HUES48 (cell line): ENCODE data around the gene TYSND1.
A peak's percentile ranks its signal among the peaks of the same experiment; 100 is the strongest.
"Not testable (repeated sequence)": the region's sequence is repeated elsewhere in the genome, so short reads cannot be mapped to it uniquely, and the experiment has no call there.

Source experiments
- H3K27ac ChIP-seq: one replicate; pipeline ENCODE4 v1.7.0; 2013; ENCODE audit warnings: low read depth, low read length, inconsistent platforms
- H3K27me3 ChIP-seq: 2 replicates; pipeline ENCODE4 v1.6.1; 2013; ENCODE audit warnings: mild to moderate bottlenecking, low read length; ENCODE audit not compliant: control insufficient read depth, insufficient read depth
- H3K36me3 ChIP-seq: 2 replicates; pipeline ENCODE4 v1.6.1; 2013; ENCODE audit warnings: low read length; ENCODE audit not compliant: control insufficient read depth, insufficient read depth
- H3K4me1 ChIP-seq: 2 replicates; pipeline ENCODE4 v1.6.1; 2013; ENCODE audit warnings: mild to moderate bottlenecking, low read length; ENCODE audit not compliant: control insufficient read depth, insufficient read depth
- H3K4me3 ChIP-seq: 2 replicates; pipeline ENCODE4 v1.5.1; 2013; ENCODE audit warnings: mild to moderate bottlenecking, low read depth, low read length
- H3K9ac ChIP-seq: 2 replicates; pipeline ENCODE4 v1.6.1; 2013; ENCODE audit warnings: mild to moderate bottlenecking, low read depth, low read length, moderate library complexity
- H3K9me3 ChIP-seq: 2 replicates; pipeline ENCODE4 v1.6.1; 2013; ENCODE audit warnings: low read length; ENCODE audit not compliant: control insufficient read depth, insufficient read depth

TYSND1 gene

DNA sequence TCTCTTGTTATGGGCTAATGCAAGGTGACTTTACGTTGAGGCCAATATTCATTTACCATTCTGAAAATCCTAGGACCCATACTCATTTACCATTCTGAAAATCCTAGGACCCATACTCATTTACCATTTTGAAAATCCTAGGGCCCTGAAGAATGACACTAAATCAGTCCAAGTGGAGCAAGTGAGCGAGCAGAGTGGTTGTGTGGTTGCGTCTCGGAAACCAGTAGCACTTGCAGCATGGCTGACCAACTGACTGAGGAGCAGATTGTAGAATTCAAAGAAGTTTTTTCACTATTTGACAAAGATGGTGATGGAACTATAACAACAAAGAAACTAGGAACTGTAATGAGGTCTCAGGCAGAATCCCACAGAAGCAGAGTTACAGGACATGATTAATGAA is 16.9 kb upstream of the TYSND1 start:
- Histone ChIP-seq H3K9me3 (no peaks in the 10 kb centered on the region), H3K27me3 (no peaks in the 10 kb centered on the region), H3K4me1 (peaks cover 8% of the 10 kb centered on the region; the same call in 1 of the 2 replicates), H3K4me3 (no peak overlapping the region), H3K9ac (no peak overlapping the region), H3K36me3 (peaks cover 61% of the 10 kb centered on the region), H3K27ac (no peak overlapping the region)

DNA sequence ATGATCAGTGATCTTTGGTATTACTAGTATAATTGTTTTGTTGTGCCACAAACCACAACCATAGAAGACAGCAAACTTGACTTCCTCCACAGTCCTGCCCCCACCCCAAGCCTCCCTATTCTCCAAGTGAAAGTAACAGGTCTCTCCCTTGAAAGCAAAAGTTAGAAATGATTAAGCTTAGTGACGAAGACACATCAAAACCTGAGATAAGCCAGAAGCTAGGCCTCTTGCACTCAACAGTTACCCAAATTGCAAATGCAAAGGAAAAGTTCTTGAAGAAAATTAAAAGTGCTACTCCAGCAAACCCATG is 16.3 kb upstream of the TYSND1 start:
- Histone ChIP-seq H3K9ac (no peak overlapping the region), H3K36me3 (peaks cover 64% of the 10 kb centered on the region), H3K27me3 (no peaks in the 10 kb centered on the region), H3K9me3 (no peaks in the 10 kb centered on the region), H3K4me3 (no peak overlapping the region), H3K27ac (no peak overlapping the region), H3K4me1 (peaks cover 8% of the 10 kb centered on the region; the same call in 1 of the 2 replicates)

DNA sequence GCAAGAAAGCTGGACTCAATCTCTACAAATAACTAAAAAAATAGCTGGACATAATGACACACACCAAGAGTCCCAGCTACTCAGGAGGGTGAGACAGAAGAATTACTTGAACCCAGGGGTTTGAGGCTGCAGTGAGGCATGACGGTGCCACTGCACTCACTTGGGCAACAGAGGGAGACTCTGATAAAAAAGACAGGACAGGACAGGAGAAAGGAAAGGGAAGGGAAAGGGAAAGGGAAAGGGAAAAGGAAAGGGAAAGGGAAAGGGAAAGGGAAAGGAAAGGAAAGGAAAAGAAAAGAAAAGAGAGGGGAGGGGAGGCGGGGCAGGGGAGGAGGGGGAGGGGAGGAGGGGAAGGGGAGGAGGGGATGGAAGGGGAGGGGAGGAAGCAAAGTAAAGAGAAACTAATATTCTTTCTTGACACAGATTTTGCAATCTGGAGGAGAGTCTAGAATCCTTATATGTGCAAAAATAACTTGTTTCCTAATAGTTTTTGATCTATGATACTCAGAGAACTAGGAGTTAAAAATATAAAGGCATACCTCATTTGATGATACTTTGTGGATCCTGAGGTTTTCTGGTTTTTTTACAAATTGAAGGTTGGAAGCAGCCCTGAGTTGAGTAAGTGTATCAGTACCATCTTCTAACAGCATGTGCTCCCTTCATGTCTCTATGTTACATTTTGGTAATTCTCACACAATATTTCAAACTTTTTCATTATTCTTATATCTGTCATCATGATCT is 15.8 kb upstream of the TYSND1 start:
- Histone ChIP-seq H3K27ac (no peak overlapping the region), H3K9ac (no peak overlapping the region), H3K4me1 (peaks cover 8% of the 10 kb centered on the region; the same call in 1 of the 2 replicates), H3K4me3 (no peak overlapping the region), H3K27me3 (no peaks in the 10 kb centered on the region), H3K9me3 (no peaks in the 10 kb centered on the region), H3K36me3 (peaks cover 66% of the 10 kb centered on the region)

DNA sequence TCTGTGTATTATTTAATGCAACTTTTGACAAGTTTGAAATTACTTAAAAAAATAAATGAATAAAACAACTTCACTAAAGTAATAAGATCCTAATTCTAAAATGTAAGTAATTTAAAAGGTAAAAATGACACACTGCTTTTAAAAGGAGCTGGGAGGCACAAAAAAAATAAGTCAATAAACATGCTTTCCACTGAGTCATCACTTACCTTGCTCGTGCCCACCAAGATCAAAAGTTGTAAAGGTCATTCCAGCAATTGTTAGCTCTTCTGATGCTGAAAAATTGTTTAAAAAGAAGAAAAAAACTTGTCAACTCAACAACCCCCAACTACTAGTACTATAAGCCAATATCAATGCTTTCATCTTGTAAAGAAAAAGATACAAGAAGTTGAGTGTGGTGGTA is 14.3 kb upstream of the TYSND1 start:
- Histone ChIP-seq H3K9me3 (no peaks in the 10 kb centered on the region), H3K4me1 (peaks cover 9% of the 10 kb centered on the region), H3K27me3 (no peaks in the 10 kb centered on the region), H3K27ac (no peak overlapping the region), H3K4me3 (no peak overlapping the region), H3K9ac (no peak overlapping the region), H3K36me3 (peaks cover 75% of the 10 kb centered on the region)

DNA sequence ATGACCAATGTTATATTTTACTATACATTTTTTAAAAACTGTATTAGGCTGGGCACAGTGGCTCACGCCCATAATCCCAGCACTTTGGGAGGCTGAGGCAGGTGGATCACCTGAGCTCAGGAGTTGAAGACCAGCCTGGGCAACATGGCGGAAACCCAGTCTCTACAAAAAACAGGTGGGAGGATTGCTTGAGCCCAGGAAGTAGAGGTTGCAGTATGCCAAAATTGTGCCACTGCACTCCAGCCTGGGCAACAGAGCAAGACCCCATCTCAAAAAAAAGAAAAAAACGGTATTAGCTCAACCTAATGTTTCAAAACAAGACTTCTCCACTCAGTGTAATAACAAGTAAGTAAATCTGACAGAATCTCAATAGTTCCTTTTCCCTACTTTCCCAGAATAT is 12.9 kb upstream of the TYSND1 start:
- Histone ChIP-seq H3K36me3 (peaks cover 78% of the 10 kb centered on the region), H3K4me1 (peaks cover 15% of the 10 kb centered on the region)
- not testable (repeated sequence) for H3K9me3 ChIP-seq, H3K4me3 ChIP-seq, H3K9ac ChIP-seq, H3K27ac ChIP-seq, H3K27me3 ChIP-seq

DNA sequence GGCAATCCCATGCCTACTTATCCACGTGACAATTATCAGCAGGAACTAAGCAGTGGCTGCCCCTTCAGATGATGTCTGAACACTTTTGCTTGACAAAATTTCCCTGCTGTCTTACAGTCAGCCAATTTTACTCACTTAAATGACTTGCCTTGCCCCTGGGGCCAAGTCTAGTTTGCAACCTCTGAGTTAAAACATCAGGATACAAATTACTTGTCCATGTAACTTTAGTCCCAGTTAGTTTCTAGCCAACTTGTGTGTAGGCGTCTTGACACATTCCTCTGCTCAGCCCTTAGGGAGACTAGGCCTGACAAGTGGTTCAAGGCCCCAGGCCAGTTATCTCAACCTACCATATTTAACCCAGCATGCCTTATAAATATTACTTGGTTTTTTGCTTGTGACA is 11.6 kb upstream of the TYSND1 start:
- H3K36me3 ChIP-seq = peaks cover 88% of the 10 kb centered on the region

DNA sequence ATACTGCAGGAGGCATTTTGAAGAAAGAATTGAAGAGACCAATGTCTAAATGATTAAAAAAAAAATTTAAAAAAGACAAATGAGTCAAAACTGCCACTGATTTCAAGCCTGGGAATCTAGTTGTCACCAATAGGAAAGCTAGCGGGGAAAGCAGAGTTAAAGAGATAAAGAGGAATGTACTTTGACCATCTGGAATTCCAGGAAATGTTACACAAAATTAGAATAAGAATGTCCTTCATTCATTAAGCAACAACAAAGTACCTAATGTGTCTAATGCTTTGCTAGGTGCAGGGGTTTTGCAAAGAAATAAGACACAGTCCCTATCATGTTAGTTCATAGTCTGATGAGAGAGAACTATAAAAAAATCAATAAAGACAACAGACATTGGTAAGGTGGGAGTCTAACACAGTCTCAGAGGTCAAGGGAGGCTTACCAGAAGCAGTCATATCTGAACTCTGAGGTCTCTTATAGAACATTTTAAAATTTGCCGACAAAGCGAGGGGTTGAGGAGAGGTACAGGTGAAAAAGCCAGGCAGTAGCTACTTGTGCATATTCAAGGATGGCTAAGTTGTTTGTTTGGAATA is 8.8 kb upstream of the TYSND1 start:
- Histone ChIP-seq H3K27me3 (no peaks in the 10 kb centered on the region), H3K36me3 (peaks cover 98% of the 10 kb centered on the region), H3K27ac (no peak overlapping the region), H3K4me3 (no peak overlapping the region), H3K9me3 (no peaks in the 10 kb centered on the region), H3K4me1 (peaks cover 8% of the 10 kb centered on the region), H3K9ac (no peak overlapping the region)

More for the DNA sequence above, 11.6 kb upstream of the TYSND1 start:
- H3K4me1 ChIP-seq = peaks cover 15% of the 10 kb centered on the region
- no peak overlapping the region for H3K9ac ChIP-seq
- no peaks in the 10 kb centered on the region for H3K9me3 ChIP-seq
- no peaks in the 10 kb centered on the region for H3K27me3 ChIP-seq
- no peak overlapping the region for H3K27ac ChIP-seq
- no peak overlapping the region for H3K4me3 ChIP-seq

DNA sequence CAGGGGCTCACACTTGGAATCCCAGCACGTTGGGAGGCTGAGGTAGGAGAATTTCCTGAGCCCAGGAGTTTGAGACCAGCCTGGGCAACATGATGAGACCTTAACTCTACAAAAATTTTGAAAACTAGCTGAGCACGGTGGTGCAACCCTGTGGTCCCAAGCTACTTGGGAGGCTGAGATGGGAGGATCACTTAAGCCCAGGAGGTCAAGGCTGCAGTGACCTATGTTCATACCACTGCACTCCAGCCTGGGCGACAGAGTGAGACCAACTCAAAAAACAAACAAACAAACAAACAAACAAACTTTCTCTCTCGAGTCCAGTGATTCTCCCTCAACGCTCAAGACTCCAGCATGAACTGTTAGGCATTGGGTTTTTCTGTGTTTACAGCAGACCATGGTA is 2.0 kb upstream of the TYSND1 start:
- peaks cover 16% of the 10 kb centered on the region for H3K4me1 ChIP-seq
- H3K36me3 ChIP-seq = peaks cover 40% of the 10 kb centered on the region
- no peak overlapping the region for H3K27ac ChIP-seq
- H3K9me3 ChIP-seq = no peaks in the 10 kb centered on the region
- no peak overlapping the region for H3K9ac ChIP-seq
- H3K27me3 ChIP-seq = peaks cover 5% of the 10 kb centered on the region; the same call in 1 of the 2 replicates
- H3K4me3 ChIP-seq = no peak overlapping the region

DNA sequence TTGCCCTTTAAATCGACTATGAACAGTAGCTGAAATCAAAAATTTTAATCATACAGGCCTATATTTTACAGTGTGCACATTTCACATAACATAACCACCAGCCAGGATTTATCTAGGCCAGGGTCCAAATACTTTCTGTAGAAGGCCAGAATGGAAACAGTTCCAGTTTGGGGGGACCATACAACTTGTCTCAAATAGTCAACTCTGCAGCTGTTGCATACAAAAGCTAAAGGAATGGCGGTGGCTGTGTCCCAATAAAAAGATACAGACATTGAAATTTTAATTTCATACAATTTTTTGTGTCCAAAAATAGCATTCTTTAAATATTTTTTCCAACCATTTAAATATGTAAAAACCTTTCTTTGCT is 742 bp upstream of the TYSND1 start:
- Histone ChIP-seq H3K4me3 (no peak overlapping the region), H3K27me3 (peaks cover 5% of the 10 kb centered on the region; the same call in 1 of the 2 replicates), H3K9ac (no peak overlapping the region), H3K27ac (peak overlapping the region; percentile 92), H3K9me3 (no peaks in the 10 kb centered on the region), H3K36me3 (peaks cover 27% of the 10 kb centered on the region), H3K4me1 (peaks cover 16% of the 10 kb centered on the region)

DNA sequence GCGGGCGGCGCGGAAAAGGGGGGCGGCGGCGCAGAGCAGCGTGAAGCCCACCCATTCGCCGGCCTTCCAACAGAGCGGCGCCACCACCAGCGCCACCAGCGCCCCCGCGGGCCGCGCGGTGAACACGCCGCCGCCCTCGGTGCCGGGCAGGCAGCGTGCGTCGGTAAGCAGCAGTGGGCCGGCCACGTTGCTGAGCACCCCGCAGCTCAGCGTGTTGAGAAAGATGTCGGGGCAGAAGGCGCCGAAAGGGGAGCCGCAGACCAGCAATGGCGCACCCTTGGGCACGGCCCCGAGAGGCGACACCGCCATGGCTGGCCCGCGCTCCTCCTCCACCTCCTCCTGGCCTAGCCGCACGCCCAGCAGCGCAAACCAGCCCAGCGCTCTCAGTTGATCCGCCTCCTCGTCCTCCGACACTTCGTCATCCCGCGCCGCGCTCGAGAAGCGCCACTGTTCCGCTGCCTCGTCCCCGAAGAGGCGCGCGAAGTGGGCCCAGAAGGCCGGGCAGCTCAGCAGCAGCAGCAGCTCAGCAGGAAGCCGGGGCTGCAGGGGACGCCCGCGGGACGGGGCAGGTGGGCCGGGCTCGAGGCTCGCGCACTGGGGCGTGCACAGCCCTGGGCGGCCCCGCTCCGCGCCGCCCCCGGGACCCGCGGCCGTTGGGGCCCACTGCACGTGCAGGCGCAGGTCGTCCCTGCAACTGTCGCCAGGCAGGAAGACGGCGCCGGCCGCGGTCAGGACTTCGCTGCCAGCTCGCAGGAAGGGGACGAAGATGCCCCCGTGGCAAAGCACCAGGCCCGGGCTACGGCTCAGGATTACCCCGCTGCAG is 623 bp downstream of the TYSND1 start:
- Histone ChIP-seq H3K27ac (peak overlapping the region; percentile 84), H3K36me3 (peaks cover 14% of the 10 kb centered on the region), H3K4me1 (peaks cover 16% of the 10 kb centered on the region), H3K9me3 (no peaks in the 10 kb centered on the region), H3K9ac (peak overlapping the region; percentile 86), H3K27me3 (peaks cover 5% of the 10 kb centered on the region; the same call in 1 of the 2 replicates), H3K4me3 (peak overlapping the region; percentile 87)

DNA sequence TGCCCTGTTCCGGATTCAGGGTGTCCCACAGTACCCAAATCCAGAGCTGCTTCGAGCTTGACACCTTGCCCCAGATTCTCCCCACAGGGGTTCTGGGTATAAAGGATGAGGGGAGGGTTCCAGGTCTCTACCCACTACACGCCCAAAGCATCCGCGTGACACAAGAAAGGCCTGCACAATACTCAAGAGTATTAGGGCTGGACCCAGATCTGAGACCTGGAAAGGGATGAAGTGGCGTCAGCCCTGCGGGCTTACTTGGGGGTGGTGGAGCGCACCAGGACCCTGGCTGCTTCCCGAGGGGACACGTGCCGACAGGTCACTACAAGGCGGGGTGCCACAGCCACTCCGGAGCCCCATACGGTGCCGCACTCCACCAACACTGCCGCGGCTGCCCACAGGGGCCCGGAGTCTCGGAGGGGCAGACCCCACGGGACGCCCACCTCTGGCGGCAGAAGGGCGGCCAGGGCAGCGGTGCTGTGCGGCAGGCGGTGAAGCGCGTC is 1.3 kb downstream of the TYSND1 start:
- Histone ChIP-seq H3K9ac (peak overlapping the region; percentile 86; the same call in 1 of the 2 replicates), H3K4me3 (peak overlapping the region; percentile 87), H3K27me3 (peaks cover 5% of the 10 kb centered on the region; the same call in 1 of the 2 replicates), H3K9me3 (no peaks in the 10 kb centered on the region), H3K36me3 (peaks cover 7% of the 10 kb centered on the region), H3K27ac (no peak overlapping the region), H3K4me1 (peaks cover 16% of the 10 kb centered on the region)
